Fibroblast of pulmonary artery (primary cell): Measurements from ENCODE around the gene PRXL2A.
A peak's percentile ranks its signal among the peaks of the same experiment; 100 is the strongest.
"Not testable (repeated sequence)": the region's sequence is repeated elsewhere in the genome, so short reads cannot be mapped to it uniquely, and the experiment has no call there.

ENCODE experiments used
- DNase-seq: peaks from one replicate; pipeline ENCODE4 v3.0.0-alpha.2; 2010; ENCODE audit warnings: low read depth
- H3K4me3 ChIP-seq: replicated peaks from 2 replicates; pipeline ENCODE4 v1.5.1; 2011; ENCODE audit warnings: low read depth, mild to moderate bottlenecking, control low read depth, low read length, moderate library complexity
- CTCF ChIP-seq: IDR thresholded peaks from 2 replicates; pipeline ENCODE4 v1.5.1; 2011; ENCODE audit warnings: mild to moderate bottlenecking, control low read depth, low read length, inconsistent platforms; ENCODE audit errors: missing control alignments

Gene PRXL2A

GRCh38 chr10:80408242-80409101 lies at the start of gene PRXL2A:
Gene PRXL2A (plus strand): TSS chr10:80408551. CDS start chr10:80420468, 11,917 bp downstream.
- DNase-seq = peak; percentile 38
- TF ChIP-seq CTCF = no peak
- H3K4me3 ChIP-seq = peak within 1 kb of the TSS; percentile 67

GRCh38 chr10:80358925-80359324 lies 49.4 kb upstream of the PRXL2A start:
- H3K4me3 ChIP-seq, DNase-seq: not testable (repeated sequence)

GRCh38 chr10:80359644-80360043 lies 48.7 kb upstream of the PRXL2A start:
- H3K4me3 ChIP-seq = no peak overlapping the region
- no peak for DNase-seq
- no peak for TF ChIP-seq CTCF

GRCh38 chr10:80365510-80365909 lies 42.8 kb upstream of the PRXL2A start:
- no peak for DNase-seq
- TF ChIP-seq CTCF = no peak
- no peak overlapping the region for H3K4me3 ChIP-seq

- no peak for TF ChIP-seq CTCF
- DNase-seq = no peak
- no peak overlapping the region for H3K4me3 ChIP-seq
These were observed 36.9 kb upstream of the PRXL2A start for GRCh38 chr10:80371467-80371866.

GRCh38 chr10:80372675-80373074 lies 35.7 kb upstream of the PRXL2A start:
- TF ChIP-seq CTCF = no peak
- no peak overlapping the region for H3K4me3 ChIP-seq
- no peak for DNase-seq

GRCh38 chr10:80373502-80373901 lies 34.8 kb upstream of the PRXL2A start:
- DNase-seq = no peak
- H3K4me3 ChIP-seq = no peak overlapping the region
- TF ChIP-seq CTCF = no peak
